Measurements from ENCODE around the gene HSPB6. TPM values are rescaled to one million over a fixed set of nuclear protein-coding genes. Genes with fewer than 3 reads are reported as not detected.

The HSPB6 gene
- total and polyA plus RNA-seq, 2 donors from 2014 or later = 53.1 to 64.3 TPM

DNA sequence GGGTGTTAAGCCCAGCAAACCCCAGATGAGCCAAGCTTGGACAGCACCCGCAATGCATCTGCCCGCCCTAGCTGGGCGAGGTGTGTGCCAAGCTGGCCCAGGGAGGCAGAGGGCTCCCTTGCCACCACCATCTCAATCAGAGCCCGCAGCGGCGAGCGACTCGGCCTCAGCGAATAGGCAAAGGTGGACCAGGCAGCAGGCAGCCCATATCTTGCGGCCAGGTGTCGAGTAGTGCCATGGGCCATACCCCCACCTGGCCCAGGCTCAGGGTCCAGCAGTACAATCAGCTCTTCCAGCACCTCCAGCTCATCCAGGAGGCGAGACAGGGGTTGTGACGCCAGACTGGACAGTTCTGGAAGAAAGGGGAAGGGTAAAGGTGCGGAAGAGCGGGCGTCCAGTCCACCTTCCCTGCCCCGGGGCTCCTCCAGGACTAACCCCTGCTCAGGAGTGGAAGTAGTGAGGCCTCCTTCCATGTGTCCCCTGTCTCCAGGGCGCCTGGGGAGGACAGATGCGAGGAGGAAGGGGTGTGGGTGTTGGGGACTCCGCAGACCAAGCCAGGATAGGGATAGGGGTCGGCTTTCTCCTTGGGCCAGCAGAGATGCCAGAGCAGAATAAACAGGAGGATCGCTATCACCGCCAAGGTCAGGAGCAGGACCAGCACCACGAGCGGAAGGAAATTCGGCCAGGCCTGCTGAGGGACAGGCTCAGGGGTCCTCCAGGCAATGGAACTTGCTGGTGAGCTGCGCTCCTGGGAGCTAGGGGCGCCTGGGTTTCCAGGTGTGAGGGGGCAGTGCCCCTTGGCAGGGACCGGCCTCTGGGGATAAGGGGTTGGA lies 17.3 kb downstream of the HSPB6 start:
- intact Hi-C loops (cut with DNase I) = no loop called here
- Histone ChIP-seq H3K4me1 (ENCODE audit: control insufficient read depth in 2 of 3, insufficient read depth in 2 of 3, low read depth in 1 of 3, low read length in 3 of 3) (peaks cover 0 to 12% (median 0%) of the 10 kb centered on the region in 3 donors), H3K9ac (ENCODE audit: low read length in 3 of 3) (peak overlapping the region in 1 of 3 donors; percentile 61), H3K27ac (ENCODE audit: low read depth in 2 of 2, low read length in 2 of 2) (peak overlapping the region; percentile 87 to 88), H3K36me3 (ENCODE audit: control insufficient read depth in 2 of 3, insufficient read depth in 3 of 3, low read length in 3 of 3) (peaks cover 2 to 14% (median 11%) of the 10 kb centered on the region in 3 donors), H3K4me3 (ENCODE audit: low read length in 3 of 3) (peak overlapping the region in 1 of 3 donors; percentile 75), H3K27me3 (ENCODE audit: control insufficient read depth, insufficient read depth, low read length) (no peaks in the 10 kb centered on the region), H3K9me3 (ENCODE audit: control insufficient read depth in 2 of 3, insufficient read depth in 1 of 3, low read length in 3 of 3) (no peaks in the 10 kb centered on the region)
- TF ChIP-seq, protein P1, sequence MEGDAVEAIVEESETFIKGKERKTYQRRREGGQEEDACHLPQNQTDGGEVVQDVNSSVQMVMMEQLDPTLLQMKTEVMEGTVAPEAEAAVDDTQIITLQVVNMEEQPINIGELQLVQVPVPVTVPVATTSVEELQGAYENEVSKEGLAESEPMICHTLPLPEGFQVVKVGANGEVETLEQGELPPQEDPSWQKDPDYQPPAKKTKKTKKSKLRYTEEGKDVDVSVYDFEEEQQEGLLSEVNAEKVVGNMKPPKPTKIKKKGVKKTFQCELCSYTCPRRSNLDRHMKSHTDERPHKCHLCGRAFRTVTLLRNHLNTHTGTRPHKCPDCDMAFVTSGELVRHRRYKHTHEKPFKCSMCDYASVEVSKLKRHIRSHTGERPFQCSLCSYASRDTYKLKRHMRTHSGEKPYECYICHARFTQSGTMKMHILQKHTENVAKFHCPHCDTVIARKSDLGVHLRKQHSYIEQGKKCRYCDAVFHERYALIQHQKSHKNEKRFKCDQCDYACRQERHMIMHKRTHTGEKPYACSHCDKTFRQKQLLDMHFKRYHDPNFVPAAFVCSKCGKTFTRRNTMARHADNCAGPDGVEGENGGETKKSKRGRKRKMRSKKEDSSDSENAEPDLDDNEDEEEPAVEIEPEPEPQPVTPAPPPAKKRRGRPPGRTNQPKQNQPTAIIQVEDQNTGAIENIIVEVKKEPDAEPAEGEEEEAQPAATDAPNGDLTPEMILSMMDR (IDR thresholded peaks at IDR 0.05; ENCODE audit: borderline replicate concordance, extremely low read depth, insufficient read depth) = no peak
- DNase-seq (peak in 2 of 5 donors; percentile 69 to 82), FAIRE-seq (no peak)

DNA sequence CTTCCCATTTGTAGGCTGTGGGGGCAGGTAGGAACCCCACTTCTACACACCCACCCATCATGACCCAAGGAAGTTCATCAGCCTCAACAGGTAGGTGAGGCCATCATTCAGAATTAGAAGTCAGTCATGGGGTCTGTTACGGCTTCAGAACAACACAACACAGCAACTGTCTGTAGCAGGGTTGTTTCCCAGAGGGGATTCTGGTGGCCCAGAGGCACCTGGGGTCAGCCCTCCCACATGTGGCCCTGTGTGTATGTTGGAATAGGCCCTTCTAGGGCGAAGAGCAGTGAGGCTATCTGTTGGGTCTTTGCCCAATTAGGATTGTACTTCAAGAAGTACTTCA lies 18.0 kb downstream of the HSPB6 start:
- TF ChIP-seq, protein P1 (IDR thresholded peaks at IDR 0.05; ENCODE audit: borderline replicate concordance, extremely low read depth, insufficient read depth) = no peak

DNA sequence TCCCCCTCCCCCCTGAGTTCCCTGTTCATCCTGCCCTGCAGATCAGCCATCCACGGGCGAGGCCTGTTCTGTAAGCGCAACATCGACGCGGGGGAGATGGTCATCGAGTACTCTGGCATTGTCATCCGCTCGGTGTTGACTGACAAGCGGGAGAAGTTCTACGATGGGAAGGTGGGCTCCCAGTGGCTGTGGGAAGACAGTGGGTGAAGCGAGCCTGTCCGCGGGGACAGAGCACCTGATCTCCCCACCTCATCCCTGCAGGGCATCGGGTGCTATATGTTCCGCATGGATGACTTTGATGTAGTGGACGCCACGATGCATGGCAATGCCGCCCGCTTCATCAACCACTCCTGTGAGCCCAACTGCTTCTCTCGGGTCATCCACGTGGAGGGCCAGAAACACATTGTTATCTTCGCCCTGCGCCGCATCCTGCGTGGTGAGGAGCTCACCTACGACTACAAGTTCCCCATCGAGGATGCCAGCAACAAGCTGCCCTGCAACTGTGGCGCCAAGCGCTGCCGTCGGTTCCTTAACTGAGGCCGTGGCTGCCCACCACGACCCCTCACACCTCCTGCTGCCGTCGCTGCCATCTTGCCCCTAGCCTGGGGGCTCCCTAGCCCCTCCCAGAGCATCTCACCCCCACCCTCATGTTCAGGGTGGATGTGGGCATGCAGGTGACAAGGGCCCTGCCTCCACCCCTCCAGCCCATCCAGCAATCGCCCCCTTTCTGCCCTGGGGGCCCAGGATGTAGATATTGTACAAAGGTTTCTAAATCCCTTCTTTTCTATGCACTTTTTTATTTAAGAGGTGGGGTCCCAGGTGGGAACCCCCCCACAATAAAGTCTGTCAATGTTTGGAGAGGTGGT lies 18.6 kb downstream of the HSPB6 start:
- Histone ChIP-seq H3K9me3 (ENCODE audit: control insufficient read depth in 2 of 3, insufficient read depth in 1 of 3, low read length in 3 of 3) (no peaks in the 10 kb centered on the region), H3K4me1 (ENCODE audit: control insufficient read depth in 2 of 3, insufficient read depth in 2 of 3, low read depth in 1 of 3, low read length in 3 of 3) (peaks cover 0 to 8% (median 0%) of the 10 kb centered on the region in 3 donors), H3K36me3 (ENCODE audit: control insufficient read depth in 2 of 3, insufficient read depth in 3 of 3, low read length in 3 of 3) (peaks cover 2 to 21% (median 11%) of the 10 kb centered on the region in 3 donors), H3K4me3 (ENCODE audit: low read length in 3 of 3) (no peak overlapping the region), H3K27me3 (ENCODE audit: control insufficient read depth, insufficient read depth, low read length) (no peaks in the 10 kb centered on the region), H3K27ac (ENCODE audit: low read depth in 2 of 2, low read length in 2 of 2) (no peak overlapping the region), H3K9ac (ENCODE audit: low read length in 3 of 3) (no peak overlapping the region)
- intact Hi-C loops (cut with DNase I) = no loop called here
- DNase-seq = peak in 2 of 5 donors; percentile 56 to 78
- TF ChIP-seq, protein P1 (IDR thresholded peaks at IDR 0.05; ENCODE audit: borderline replicate concordance, extremely low read depth, insufficient read depth) = no peak
- no peak for FAIRE-seq

More for the DNA sequence above, 18.0 kb downstream of the HSPB6 start:
- Histone ChIP-seq H3K27me3 (ENCODE audit: control insufficient read depth, insufficient read depth, low read length) (no peaks in the 10 kb centered on the region), H3K4me3 (ENCODE audit: low read length in 3 of 3) (no peak overlapping the region), H3K9ac (ENCODE audit: low read length in 3 of 3) (no peak overlapping the region), H3K9me3 (ENCODE audit: control insufficient read depth in 2 of 3, insufficient read depth in 1 of 3, low read length in 3 of 3) (no peaks in the 10 kb centered on the region), H3K36me3 (ENCODE audit: control insufficient read depth in 2 of 3, insufficient read depth in 3 of 3, low read length in 3 of 3) (peaks cover 2 to 18% (median 11%) of the 10 kb centered on the region in 3 donors), H3K4me1 (ENCODE audit: control insufficient read depth in 2 of 3, insufficient read depth in 2 of 3, low read depth in 1 of 3, low read length in 3 of 3) (peaks cover 0 to 8% (median 0%) of the 10 kb centered on the region in 3 donors), H3K27ac (ENCODE audit: low read depth in 2 of 2, low read length in 2 of 2) (no peak overlapping the region)
- intact Hi-C loops (cut with DNase I) = no loop called here
- no peak for FAIRE-seq
- DNase-seq = no peak

All from kidney (tissue), 14 donors.